GM18502 (cell line): Measurements from ENCODE around the gene ENPP3.

ENCODE experiments used
- ATAC-seq: cut with Tn5 transposase; IDR thresholded peaks from one replicate; pipeline ENCODE4 v1.9.1; 2021; ENCODE audit warnings: mild to moderate bottlenecking; ENCODE audit not compliant: unreplicated experiment, poor library complexity

Gene ENPP3

GRCh38 chr6:131641554-131641953, 4.5 kb downstream of the ENPP3 start:
- ATAC-seq = no peak

GRCh38 chr6:131642565-131642964, 5.5 kb downstream of the ENPP3 start:
- no peak for ATAC-seq

- ATAC-seq = no peak
Observed at GRCh38 chr6:131642987-131643611, 6.0 kb downstream of the ENPP3 start.

- no peak for ATAC-seq
Observed at GRCh38 chr6:131643855-131644460, 6.9 kb downstream of the ENPP3 start.

- ATAC-seq = no peak
Observed at GRCh38 chr6:131644921-131645320, 7.8 kb downstream of the ENPP3 start.

- ATAC-seq = no peak
Observed at GRCh38 chr6:131645846-131646245, 8.7 kb downstream of the ENPP3 start.

- no peak for ATAC-seq
Observed at GRCh38 chr6:131646249-131646670, 9.2 kb downstream of the ENPP3 start.

- no peak for ATAC-seq
Observed at GRCh38 chr6:131651782-131652181, 14.7 kb downstream of the ENPP3 start.

GRCh38 chr6:131652472-131652871, 15.4 kb downstream of the ENPP3 start:
- ATAC-seq = no peak

- ATAC-seq = no peak
Observed at GRCh38 chr6:131654326-131654725, 17.2 kb downstream of the ENPP3 start.

- ATAC-seq = no peak
Observed at GRCh38 chr6:131655387-131655786, 18.3 kb downstream of the ENPP3 start.

GRCh38 chr6:131655951-131656350, 18.8 kb downstream of the ENPP3 start:
- ATAC-seq = no peak

- no peak for ATAC-seq
Observed at GRCh38 chr6:131656667-131657066, 19.6 kb downstream of the ENPP3 start.

- ATAC-seq = no peak
Observed at GRCh38 chr6:131657222-131657621, 20.1 kb downstream of the ENPP3 start.

- no peak for ATAC-seq
Observed at GRCh38 chr6:131657630-131658111, 20.6 kb downstream of the ENPP3 start.

- ATAC-seq = peak; percentile 58
Observed at GRCh38 chr6:131658287-131658686, 21.2 kb downstream of the ENPP3 start.

GRCh38 chr6:131660195-131660594, 23.1 kb downstream of the ENPP3 start:
- ATAC-seq = no peak

GRCh38 chr6:131663578-131664165, 26.6 kb downstream of the ENPP3 start:
- no peak for ATAC-seq

- ATAC-seq = no peak
Observed at GRCh38 chr6:131669891-131670290, 32.8 kb downstream of the ENPP3 start.

GRCh38 chr6:131673184-131673583, 36.1 kb downstream of the ENPP3 start:
- ATAC-seq = no peak

GRCh38 chr6:131678442-131678841, 41.3 kb downstream of the ENPP3 start:
- ATAC-seq = no peak

GRCh38 chr6:131680868-131681267, 43.8 kb downstream of the ENPP3 start:
- ATAC-seq = no peak
